GM10266 (cell line): ENCODE data around the gene ADAMTS4.

Experiments used
- DNase-seq: peaks from one replicate; pipeline ENCODE4 v3.0.0; 2012; ENCODE audit errors: extremely low spot score
- TF ChIP-seq, protein P1 (sequence below): IDR thresholded peaks from 2 replicates; pipeline ENCODE4 v1.5.1; 2012; ENCODE audit warnings: mild to moderate bottlenecking, low read depth; ENCODE audit not compliant: control insufficient read depth, insufficient read depth; ENCODE audit errors: missing control alignments

The ADAMTS4 gene

DNA sequence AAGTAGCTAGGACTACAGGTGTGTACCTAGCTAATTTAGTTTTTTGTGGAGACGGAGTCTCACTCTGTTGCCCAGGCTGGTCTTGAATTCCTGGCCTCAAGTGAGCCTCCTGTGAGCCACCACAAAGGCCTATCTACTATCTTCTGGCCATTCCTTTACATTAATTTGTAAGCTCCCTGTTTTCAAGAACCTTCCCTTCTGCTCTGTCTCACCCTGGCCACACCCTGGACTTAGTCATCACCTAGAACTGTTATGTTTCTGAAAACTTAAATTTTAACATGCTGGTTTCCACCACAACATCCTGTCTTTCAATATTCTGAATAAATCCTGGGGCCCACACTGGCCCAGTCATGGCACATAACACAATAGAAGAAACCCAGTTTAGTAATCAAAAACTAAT is 16.6 kb downstream of the ADAMTS4 start:
- DNase-seq, result peak; percentile 54
- TF ChIP-seq, protein P1, sequence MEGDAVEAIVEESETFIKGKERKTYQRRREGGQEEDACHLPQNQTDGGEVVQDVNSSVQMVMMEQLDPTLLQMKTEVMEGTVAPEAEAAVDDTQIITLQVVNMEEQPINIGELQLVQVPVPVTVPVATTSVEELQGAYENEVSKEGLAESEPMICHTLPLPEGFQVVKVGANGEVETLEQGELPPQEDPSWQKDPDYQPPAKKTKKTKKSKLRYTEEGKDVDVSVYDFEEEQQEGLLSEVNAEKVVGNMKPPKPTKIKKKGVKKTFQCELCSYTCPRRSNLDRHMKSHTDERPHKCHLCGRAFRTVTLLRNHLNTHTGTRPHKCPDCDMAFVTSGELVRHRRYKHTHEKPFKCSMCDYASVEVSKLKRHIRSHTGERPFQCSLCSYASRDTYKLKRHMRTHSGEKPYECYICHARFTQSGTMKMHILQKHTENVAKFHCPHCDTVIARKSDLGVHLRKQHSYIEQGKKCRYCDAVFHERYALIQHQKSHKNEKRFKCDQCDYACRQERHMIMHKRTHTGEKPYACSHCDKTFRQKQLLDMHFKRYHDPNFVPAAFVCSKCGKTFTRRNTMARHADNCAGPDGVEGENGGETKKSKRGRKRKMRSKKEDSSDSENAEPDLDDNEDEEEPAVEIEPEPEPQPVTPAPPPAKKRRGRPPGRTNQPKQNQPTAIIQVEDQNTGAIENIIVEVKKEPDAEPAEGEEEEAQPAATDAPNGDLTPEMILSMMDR, result no peak

DNA sequence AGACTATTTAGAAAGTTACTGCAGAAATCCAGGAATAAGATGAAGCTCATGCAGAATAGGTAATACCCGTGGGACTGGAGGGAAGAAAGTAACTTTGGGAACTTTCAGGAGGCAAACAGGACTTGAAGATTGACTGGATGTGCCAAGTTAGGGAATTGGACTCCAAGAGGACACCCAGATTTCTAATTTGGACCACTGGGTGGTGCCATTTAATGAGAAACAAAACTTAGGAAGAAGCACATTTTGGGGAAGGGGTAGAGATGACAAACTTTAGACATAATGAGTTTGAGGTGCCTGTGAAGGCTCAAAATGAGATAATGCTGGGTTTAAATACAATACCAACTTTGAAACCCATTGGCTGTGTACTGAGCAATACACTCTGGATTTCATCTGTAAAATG is 18.2 kb downstream of the ADAMTS4 start:
- TF ChIP-seq, protein P1, result peak; percentile 33
- DNase-seq, result no peak

DNA sequence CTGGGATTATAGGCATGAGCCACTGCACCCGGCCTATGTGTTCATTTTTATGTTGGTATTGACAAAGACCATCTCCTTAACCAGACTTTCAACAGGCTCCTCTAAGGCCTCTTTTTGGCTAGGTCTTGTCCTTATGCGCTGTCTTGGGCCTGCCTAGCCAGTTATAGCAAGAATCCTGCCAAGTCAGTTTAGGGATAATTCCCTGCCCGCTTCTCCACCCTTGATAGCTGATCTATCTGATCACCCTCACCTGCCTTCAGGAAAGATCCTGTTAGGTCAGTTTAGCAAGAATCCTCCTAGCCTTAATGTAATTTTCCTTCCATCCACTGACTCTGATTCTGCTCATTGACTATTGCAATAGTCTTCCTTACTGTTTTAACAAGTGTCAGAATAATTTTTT is 19.2 kb downstream of the ADAMTS4 start:
- TF ChIP-seq, protein P1, result no peak
- no peak for DNase-seq

DNA sequence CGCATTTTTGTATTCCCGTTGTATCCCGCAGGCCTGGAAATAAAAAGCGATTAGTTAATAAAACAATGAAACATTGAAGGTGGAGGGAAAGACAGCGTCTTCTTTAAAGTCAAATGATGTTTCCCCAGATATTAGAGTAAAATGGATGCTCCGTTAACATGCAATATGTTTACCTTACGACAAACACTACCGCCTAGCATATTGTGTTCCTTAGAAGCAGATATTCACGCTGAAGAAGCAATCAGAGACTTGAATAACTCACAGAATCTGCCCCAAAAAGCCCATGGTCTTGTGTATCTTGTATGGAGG is 21.0 kb downstream of the ADAMTS4 start:
- DNase-seq, result no peak
- TF ChIP-seq, protein P1, result no peak

DNA sequence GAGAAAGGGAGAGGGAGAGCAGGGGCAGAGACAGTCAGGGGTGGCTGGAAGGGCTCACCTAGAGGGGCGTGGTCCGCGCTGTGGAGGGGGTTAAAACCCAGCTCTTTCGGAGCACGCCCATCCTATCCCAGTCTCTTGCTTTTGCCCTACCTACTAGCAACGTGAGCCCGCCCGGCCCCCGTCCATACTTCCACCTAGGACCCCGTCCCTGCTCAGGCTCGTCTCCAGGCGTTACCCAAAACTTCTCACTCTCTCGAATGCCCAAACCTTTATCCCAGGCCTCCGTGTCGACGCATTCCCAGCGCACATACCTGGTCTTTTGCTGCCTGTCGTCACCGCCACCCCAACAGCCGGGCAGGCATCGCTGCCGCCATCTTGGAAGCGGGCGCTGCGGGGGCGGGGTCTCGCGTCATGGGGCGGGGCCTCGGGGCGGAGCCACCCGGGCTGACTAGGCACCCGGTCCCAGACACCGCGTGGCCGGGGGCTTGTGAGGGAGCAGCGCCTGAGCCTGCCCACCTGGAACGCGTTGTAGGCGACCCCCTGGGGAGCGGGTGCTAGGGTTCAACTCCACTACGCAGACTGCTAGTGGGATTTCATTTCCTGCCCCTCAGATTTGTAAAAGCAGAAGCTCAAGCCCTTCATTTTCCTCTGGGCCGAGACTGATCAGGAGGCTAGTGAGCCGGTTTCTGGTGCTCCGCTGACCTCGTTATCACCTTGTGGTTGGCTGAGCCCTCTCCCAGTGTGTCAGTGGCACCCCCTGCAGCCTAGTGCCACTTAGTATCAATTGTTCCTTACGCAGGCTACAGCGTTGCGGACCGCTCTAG is 21.5 kb downstream of the ADAMTS4 start, which contains the start of gene B4GALT3:
B4GALT3 (minus strand) TSS at position 396 of the 824 bp plus-strand sequence. CDS start 1,447 bp downstream, outside the sequence.
- DNase-seq, result peak; percentile 93
- TF ChIP-seq, protein P1, result no peak

DNA sequence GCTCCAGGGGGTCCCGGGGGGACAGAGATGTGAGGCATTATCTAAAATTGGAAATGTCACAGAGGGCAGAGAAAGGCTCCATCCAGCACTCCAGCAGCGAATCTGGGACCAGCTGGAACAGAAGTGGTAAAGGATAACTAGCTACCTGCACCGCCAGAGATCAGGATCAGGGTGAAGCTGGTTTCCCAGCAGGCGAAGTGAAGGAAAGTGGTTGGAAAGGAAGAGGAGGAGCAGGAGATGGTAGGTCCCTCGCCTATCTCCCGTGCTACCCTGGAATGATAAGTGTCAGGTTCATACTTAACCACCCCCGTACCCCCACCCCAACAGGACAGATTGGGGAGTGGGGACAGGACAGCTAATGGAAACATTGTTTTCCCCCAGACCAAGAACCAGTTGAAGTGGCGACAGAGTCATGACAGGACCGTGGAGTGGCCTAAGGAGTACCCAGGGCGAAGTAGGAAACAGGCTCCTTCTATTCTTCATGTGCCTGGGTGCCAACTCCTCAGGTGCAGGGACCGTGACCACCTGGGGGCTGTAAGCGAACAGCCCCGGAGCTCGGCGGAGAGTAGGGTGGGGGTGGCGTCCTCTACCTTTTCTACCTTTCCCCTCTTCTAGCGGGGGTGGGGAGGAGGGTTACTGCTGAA is 22.3 kb downstream of the ADAMTS4 start:
- TF ChIP-seq, protein P1, result no peak
- DNase-seq, result no peak
